HG03066 (cell line): ENCODE results near the gene SCRG1.

Experiments used
- ATAC-seq: cut with Tn5 transposase; IDR thresholded peaks from one replicate; pipeline ENCODE4 v1.9.1; 2021; ENCODE audit warnings: low read depth; ENCODE audit not compliant: unreplicated experiment

The SCRG1 gene

GRCh38 chr4:173398779-173399415 is at the start of gene SCRG1:
SCRG1 (minus strand) TSS chr4:173399116; CDS start chr4:173391414, 7,702 bp downstream.
- ATAC-seq: no peak

- no peak for ATAC-seq
These were observed 49.2 kb upstream of the SCRG1 start for GRCh38 chr4:173448103-173448502.

- ATAC-seq: peak; percentile 93
These were observed 47.5 kb upstream of the SCRG1 start for GRCh38 chr4:173446416-173446815.

- no peak for ATAC-seq
These were observed 44.2 kb upstream of the SCRG1 start for GRCh38 chr4:173443121-173443520.

- ATAC-seq: no peak
These were observed 43.5 kb upstream of the SCRG1 start for GRCh38 chr4:173442223-173442932.

GRCh38 chr4:173440888-173441287 is 42.0 kb upstream of the SCRG1 start:
- no peak for ATAC-seq

GRCh38 chr4:173436771-173437265 is 37.9 kb upstream of the SCRG1 start:
- ATAC-seq: no peak

- no peak for ATAC-seq
These were observed 37.2 kb upstream of the SCRG1 start for GRCh38 chr4:173436149-173436579.

- no peak for ATAC-seq
These were observed 35.3 kb upstream of the SCRG1 start for GRCh38 chr4:173434231-173434630.

- ATAC-seq: no peak
These were observed 34.5 kb upstream of the SCRG1 start for GRCh38 chr4:173433447-173433846.

GRCh38 chr4:173432430-173432829 is 33.5 kb upstream of the SCRG1 start:
- no peak for ATAC-seq

- no peak for ATAC-seq
These were observed 27.1 kb upstream of the SCRG1 start for GRCh38 chr4:173426064-173426463.

- ATAC-seq: no peak
These were observed 26.2 kb upstream of the SCRG1 start for GRCh38 chr4:173424899-173425805.

- ATAC-seq: no peak
These were observed 21.9 kb upstream of the SCRG1 start for GRCh38 chr4:173420801-173421200.

GRCh38 chr4:173420324-173420752 is 21.4 kb upstream of the SCRG1 start:
- no peak for ATAC-seq

- ATAC-seq: no peak
These were observed 19.7 kb upstream of the SCRG1 start for GRCh38 chr4:173418639-173419038.

GRCh38 chr4:173417833-173418232 is 18.9 kb upstream of the SCRG1 start:
- no peak for ATAC-seq

GRCh38 chr4:173415885-173416653 is 17.2 kb upstream of the SCRG1 start:
- ATAC-seq: no peak

GRCh38 chr4:173415092-173415491 is 16.2 kb upstream of the SCRG1 start:
- ATAC-seq: no peak

GRCh38 chr4:173414456-173414855 is 15.5 kb upstream of the SCRG1 start:
- no peak for ATAC-seq
